ENCODE data around the gene GPBAR1. TPM values are rescaled to one million over a fixed set of nuclear protein-coding genes. Genes with fewer than 3 reads are reported as not detected.

Gene GPBAR1
- total RNA-seq, 1 experiment from 2014 or later, result 0.20 TPM

- TF ChIP-seq CDX4 (CRISPR knock-in tag; IDR thresholded peaks at IDR 0.05; ENCODE audit: borderline replicate concordance) (no peak), E2F1 (CRISPR knock-in tag; IDR thresholded peaks at IDR 0.05) (no peak), HMGXB4 (CRISPR knock-in tag; IDR thresholded peaks at IDR 0.05) (no peak), SOX15 (CRISPR knock-in tag; IDR thresholded peaks at IDR 0.05) (no peak), ZNF532 (CRISPR knock-in tag; IDR thresholded peaks at IDR 0.05; ENCODE audit: borderline replicate concordance) (no peak), ESRRA (CRISPR knock-in tag; IDR thresholded peaks at IDR 0.05; ENCODE audit: borderline replicate concordance) (no peak), FOXP1 (CRISPR knock-in tag; IDR thresholded peaks at IDR 0.05; ENCODE audit: borderline replicate concordance) (no peak), MLX (CRISPR knock-in tag; IDR thresholded peaks at IDR 0.05) (no peak), ZNF671 (CRISPR knock-in tag; IDR thresholded peaks at IDR 0.05) (no peak), ZNF263 (CRISPR knock-in tag; IDR thresholded peaks at IDR 0.05; ENCODE audit: low read depth) (no peak), CBFB (CRISPR knock-in tag; IDR thresholded peaks at IDR 0.05; ENCODE audit: low read depth) (no peak), ZBTB21 (CRISPR knock-in tag; IDR thresholded peaks at IDR 0.05; ENCODE audit: borderline replicate concordance) (no peak), NR1H2 (CRISPR knock-in tag; IDR thresholded peaks at IDR 0.05) (no peak), TCF7 (CRISPR knock-in tag; IDR thresholded peaks at IDR 0.05; ENCODE audit: low read depth) (no peak), ZNF423 (CRISPR knock-in tag; IDR thresholded peaks at IDR 0.05) (no peak)
- Mint-ChIP-seq H3K27ac (no peak overlapping the region), H3K36me3 (peaks cover 59% of the 10 kb centered on the region), H3K9me3 (peaks cover 7% of the 10 kb centered on the region), H3K27me3 (ENCODE audit: low read depth) (no peaks in the 10 kb centered on the region), H3K4me3 (no peak overlapping the region), H3K4me1 (no peaks in the 10 kb centered on the region)
- DNase-seq (ENCODE audit: low spot score) (no peak), ATAC-seq (no peak)
- ChIA-PET CTCF (interaction anchor here (1.5 kb wide), 1 partner anchor 169 kb away, joined by 3 read pairs; no protein-coding TSS in a partner anchor), POLR2A (interaction anchor here (0.6 to 0.7 kb wide), 5 partner anchors 10 to 64 kb away, joined by 3 to 6 read pairs (median 4); no protein-coding TSS in a partner anchor)
Measured at GRCh38 chr2:218226903-218227302, 33.9 kb upstream of the GPBAR1 start.

GRCh38 chr2:218228366-218229090 lies 32.3 kb upstream of the GPBAR1 start:
- CTCF ChIA-PET, result no interaction called here
- TF ChIP-seq HMGXB4 (CRISPR knock-in tag; IDR thresholded peaks at IDR 0.05) (no peak), ZNF263 (CRISPR knock-in tag; IDR thresholded peaks at IDR 0.05; ENCODE audit: low read depth) (no peak), ZNF423 (CRISPR knock-in tag; IDR thresholded peaks at IDR 0.05) (no peak), E2F5 (CRISPR knock-in tag; IDR thresholded peaks at IDR 0.05) (no peak), GRHL2 (CRISPR knock-in tag; IDR thresholded peaks at IDR 0.05; ENCODE audit: insufficient replicate concordance, severe bottlenecking) (no peak)

More at GRCh38 chr2:218228366-218229090, 32.3 kb upstream of the GPBAR1 start:
- H3K9me3 Mint-ChIP-seq, result peaks cover 7% of the 10 kb centered on the region
- H3K27me3 Mint-ChIP-seq (ENCODE audit: low read depth), result no peaks in the 10 kb centered on the region
- H3K36me3 Mint-ChIP-seq, result peaks cover 71% of the 10 kb centered on the region
- POLR2A ChIA-PET, result no interaction called here
- H3K4me3 Mint-ChIP-seq, result no peak overlapping the region
- no peaks in the 10 kb centered on the region for H3K4me1 Mint-ChIP-seq
- no peak for ATAC-seq
- no peak overlapping the region for H3K27ac Mint-ChIP-seq
- DNase-seq (ENCODE audit: low spot score), result no peak
